H54 (cell line): Measurements from ENCODE around the gene CNGA3.

Experiments used
- DNase-seq: peaks from one replicate; pipeline ENCODE4 v3.0.0; 2011; ENCODE audit warnings: low spot score, mixed read lengths; ENCODE audit not compliant: insufficient read length
- FAIRE-seq: peaks from 3 replicates; lab custom pipeline; 2011; peaks lifted over from hg19 to GRCh38; lab: Jason Lieb, UNC
- POLR2A ChIP-seq: IDR thresholded peaks from 2 replicates; pipeline ENCODE4 v1.6.1; 2011; ENCODE audit warnings: low read depth, mild to moderate bottlenecking, low read length

CNGA3 gene

GRCh38 chr2:98343285-98343684 lies 3.0 kb upstream of the CNGA3 start:
- DNase-seq: no peak
- no peak for FAIRE-seq
- no peak for TF ChIP-seq POLR2A

GRCh38 chr2:98347298-98348065 lies 1.2 kb downstream of the CNGA3 start:
- FAIRE-seq: no peak
- TF ChIP-seq POLR2A: no peak
- no peak for DNase-seq

GRCh38 chr2:98348066-98348561 lies 1.9 kb downstream of the CNGA3 start:
- no peak for TF ChIP-seq POLR2A
- DNase-seq: no peak
- no peak for FAIRE-seq

- DNase-seq (no peak), FAIRE-seq (no peak)
- TF ChIP-seq POLR2A: no peak
Measured at GRCh38 chr2:98350411-98350810, 4.2 kb downstream of the CNGA3 start.

DNA sequence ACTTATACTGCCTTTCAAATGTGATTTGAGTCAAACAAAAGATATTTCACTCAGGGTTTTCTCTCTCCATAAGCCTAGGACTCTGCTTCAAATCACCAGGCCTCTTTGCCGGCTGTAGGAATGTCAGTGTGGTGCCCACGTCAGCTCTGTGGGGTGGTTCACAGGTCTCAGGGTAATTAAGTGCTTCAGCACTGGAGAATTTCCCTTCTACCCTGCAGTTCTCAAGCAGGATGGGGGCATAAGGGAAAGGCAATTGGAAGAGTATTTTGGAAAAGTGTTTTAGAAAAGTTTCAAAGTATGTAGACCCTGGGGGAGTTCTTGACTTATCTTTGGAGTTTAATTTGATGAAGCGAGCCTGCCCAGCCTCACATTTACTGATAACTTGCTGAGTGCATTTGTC lies 9.6 kb downstream of the CNGA3 start:
- TF ChIP-seq POLR2A: no peak
- FAIRE-seq: no peak
- no peak for DNase-seq

- TF ChIP-seq POLR2A: no peak
- DNase-seq (no peak), FAIRE-seq (no peak)
Measured at GRCh38 chr2:98356729-98357128, 10.5 kb downstream of the CNGA3 start.

DNA sequence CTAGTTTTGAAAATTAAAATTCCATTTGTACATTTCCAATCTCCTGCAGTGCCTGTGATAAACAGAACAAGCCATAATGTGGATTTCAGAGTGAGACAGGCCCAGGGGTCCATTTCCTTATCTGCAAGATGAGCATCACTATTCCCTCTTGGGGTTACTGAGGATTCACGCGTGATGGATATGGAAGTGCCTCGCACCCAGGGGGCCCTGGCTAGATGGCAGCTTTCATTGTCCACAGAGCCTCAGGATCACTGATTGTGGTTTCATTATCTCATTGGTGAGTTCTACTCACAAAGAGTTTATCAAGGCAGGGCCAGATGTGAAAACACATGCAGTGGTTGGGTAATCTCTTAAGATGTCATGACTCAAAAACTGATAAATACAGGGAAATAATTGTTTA lies 11.6 kb downstream of the CNGA3 start:
- no peak for TF ChIP-seq POLR2A
- DNase-seq: no peak
- no peak for FAIRE-seq

- FAIRE-seq: no peak
- no peak for TF ChIP-seq POLR2A
- no peak for DNase-seq
Measured at GRCh38 chr2:98359986-98360385, 13.7 kb downstream of the CNGA3 start.

DNA sequence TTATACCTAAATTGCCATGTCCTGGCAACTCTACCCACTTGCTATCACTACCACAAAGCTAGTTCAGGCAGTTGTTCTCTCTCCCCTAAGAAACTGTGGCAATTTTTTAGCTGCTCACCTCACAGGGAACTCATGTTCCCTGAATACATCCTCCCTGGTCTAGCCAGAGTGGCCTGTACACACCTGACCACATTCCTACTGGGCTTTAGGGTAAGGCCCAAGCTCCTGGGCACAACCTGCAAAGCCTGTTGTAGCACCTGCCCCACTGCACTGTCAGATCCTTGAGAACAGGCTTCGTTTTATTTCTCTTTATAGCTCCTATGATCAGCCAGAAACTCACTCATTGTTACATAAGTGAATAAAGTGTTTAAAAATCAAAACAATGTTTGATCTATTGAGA lies 21.5 kb downstream of the CNGA3 start:
- no peak for TF ChIP-seq POLR2A
- FAIRE-seq: no peak
- no peak for DNase-seq

- no peak for TF ChIP-seq POLR2A
- FAIRE-seq: no peak
- DNase-seq: no peak
Measured at GRCh38 chr2:98369710-98370239, 23.5 kb downstream of the CNGA3 start.

GRCh38 chr2:98372121-98372520 lies 25.9 kb downstream of the CNGA3 start:
- no peak for FAIRE-seq
- DNase-seq: no peak
- no peak for TF ChIP-seq POLR2A

- no peak for TF ChIP-seq POLR2A
- DNase-seq: no peak
- FAIRE-seq: no peak
Measured at GRCh38 chr2:98372579-98372978, 26.3 kb downstream of the CNGA3 start.

GRCh38 chr2:98374286-98374685 lies 28.0 kb downstream of the CNGA3 start:
- no peak for FAIRE-seq

DNA sequence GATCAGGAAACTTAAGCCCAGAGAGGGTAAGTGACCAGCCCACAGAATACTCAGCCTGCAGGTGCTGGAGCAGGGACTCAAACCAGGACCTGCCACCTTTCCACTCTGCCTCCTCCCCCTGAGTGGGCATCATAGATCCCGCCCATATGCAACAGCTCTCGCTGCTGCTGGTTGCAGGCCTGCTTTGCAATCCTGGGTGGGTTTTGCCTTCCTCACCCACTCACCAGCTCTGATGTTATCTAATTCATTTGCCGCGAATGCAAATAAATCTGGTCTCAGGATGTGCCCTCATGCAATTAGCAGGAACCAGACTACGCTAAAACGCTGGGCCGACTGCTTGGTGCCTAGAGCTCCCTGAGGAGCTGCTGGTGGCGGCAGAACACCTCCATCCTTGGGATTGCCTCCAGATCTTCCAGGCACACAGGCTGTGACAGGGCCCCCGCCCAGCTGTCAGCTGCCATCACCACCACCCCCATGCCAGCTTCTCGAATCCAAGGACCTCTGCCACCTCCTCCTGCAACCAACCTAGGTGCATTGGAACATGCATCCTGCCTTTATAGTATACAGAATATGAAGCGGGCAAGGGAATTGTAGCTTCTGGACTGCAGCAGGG lies 28.8 kb downstream of the CNGA3 start:
- FAIRE-seq: no peak
- TF ChIP-seq POLR2A: no peak
- DNase-seq: no peak

More at GRCh38 chr2:98374286-98374685, 28.0 kb downstream of the CNGA3 start:
- DNase-seq: no peak
- no peak for TF ChIP-seq POLR2A
